ENCODE results near the gene ACSM6.

Gene ACSM6

DNA sequence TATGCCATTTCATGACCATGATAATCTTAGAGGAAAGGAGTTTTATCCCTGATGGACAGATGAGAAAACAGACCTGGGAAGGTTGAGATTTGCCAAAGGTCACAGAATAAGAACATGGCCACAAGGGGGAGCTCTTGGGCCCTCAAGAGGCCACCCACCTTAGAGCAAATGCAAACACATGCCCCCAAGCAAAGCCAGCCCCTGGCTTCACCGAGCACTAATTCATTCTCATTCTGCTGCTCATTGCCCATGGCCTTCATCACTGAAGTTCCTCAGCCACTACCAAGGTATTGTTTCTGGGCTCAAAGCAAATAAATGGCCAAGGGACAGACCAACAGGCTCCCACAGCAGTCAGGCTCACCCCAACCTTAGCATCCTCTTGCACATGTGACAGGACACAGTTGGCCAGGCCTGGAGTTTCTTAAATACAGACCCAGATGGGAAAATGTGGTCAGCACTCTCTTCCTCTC is 52.6 kb downstream of the ACSM6 start:
- DNase-seq: no peak

DNA sequence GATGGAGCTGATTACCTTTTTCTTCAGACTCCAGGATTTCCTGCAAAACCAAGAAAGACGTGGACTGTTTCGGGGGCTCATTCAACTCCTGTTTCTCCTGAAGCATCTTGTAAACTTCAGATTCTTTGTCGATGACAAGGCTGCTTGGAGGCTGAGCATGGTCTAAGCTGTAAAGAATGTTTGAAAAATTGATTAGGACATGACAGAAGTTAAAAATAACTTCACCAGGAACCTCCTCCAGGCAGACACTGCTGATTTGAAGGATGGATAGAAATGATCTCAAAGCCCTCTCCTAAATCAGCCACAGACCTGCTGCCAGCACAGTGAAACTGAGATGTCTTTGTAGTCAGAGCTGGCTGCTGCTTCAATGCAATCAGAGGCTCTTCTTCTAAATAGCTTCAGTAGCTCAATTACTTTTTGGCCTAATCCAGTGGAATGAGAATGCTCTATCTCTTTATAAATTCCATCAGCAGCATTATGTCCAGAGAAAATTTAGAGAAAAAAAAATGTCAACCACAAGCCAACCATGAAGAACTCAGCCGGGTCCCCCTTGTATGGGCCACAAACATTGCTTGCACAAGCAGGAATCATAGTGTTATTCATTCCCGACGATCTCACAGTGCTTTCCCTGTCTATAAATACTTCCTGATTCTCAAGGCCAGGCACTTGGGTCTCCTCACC is 53.3 kb downstream of the ACSM6 start:
- no peak for DNase-seq

DNA sequence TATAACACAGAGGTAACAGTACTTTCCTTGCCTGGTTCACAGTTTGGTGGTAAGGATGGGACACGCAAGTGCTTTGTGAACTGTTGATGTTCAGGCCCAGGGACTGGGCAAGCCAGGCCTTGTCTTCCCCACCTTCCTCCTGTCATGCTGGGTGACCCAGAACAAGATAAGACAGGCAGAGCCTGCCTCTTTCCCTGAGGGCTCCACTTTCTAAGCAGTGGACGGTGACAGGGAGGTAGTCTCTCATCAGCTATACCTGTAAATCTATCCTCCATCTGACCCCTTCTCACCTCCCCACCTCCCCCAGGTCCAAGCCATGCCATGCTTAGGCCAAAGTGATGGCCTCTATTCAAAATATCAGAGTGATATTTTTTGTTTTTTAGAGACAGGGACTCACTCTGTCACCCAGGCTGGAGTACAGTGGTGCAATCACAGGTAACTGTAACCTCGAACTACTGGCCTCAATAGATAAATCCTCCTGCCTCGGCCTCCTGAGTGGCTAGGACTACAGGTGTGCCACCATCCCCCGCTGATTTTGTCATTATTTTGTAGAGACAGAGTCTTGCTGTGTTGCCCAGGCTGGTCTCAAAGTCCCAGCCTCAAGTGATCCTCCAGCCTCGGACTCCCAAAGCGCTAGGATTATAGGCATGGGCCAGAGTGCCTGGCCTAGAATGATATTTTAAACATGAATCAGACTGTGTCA is 54.0 kb downstream of the ACSM6 start:
- no peak for DNase-seq

DNA sequence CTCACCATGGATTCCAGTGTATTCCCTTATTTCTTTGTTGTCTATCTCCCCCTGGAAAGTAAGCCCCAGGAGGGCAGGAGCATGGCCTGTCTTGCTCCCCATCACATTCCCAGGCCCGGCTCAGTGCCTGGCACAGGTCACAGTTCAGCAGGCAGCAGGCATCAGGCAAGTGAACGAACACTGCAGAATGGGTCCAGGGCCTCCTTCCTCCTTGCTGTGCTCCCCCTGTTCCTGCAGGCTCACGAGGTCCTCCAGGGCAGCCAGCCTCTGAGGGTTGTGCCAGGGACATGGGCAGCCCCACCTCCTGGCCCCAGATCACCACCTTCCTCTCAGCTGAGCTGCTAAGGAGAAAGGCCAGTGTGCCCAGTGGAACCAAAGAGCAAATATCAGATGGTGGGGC is 55.0 kb downstream of the ACSM6 start:
- DNase-seq: no peak

DNA sequence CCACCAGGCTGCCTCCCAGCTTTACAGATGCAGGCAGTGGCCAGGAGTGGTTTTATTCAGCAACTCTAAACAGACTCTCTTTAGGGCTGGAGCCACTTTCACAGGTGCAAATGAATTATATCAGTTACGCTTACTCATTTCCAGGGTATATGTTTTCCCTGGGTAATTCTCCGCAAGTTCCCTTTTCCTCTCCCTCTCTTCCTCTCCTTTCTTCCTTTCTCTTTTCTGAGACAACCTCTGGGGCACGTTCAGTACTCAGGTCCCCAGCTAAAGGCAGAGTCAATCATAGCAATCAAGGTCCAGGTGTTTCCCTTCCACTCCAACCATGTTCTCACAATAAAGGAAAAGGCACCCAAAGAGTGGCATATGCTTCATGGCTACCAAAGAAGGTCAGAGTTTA is 55.4 kb downstream of the ACSM6 start:
- DNase-seq: no peak

DNA sequence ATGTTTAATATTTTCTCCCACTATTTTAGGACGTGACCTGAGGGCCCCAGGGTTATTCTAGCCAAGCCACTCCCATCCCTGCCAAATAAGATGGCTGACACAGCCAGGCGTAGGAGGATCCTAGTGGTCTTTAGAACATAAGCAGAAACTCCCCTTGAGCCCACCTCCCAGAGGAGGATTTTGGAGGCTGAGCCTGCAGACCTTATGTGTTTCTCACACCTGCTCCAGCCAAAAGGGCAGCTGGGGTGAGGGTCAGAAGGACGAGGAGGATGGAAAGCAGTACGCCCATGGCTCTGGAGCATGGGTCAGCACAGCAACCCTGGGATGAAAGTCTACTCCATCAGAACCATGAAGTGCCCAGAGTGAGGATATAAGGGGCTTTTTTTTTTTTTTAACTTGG is 56.8 kb downstream of the ACSM6 start:
- DNase-seq: no peak

DNA sequence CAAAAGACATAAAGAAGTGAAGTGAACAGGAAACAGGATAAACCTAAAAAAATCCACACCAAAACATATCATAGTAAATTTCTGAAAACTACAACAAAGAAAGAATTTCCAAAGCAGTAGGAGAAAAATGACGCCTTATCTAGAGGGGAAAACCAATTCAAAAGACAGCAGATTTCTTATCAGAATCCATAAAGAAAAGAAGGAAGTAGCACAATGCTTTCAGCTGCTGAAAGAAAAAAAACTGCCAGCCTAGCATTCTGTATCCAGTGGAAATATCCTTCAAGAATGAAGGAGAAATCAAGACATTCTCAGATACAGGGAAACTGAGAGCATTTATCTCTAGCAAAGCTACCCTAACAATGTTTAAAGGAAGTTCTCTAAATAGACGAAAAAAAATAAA is 59.0 kb downstream of the ACSM6 start:
- no peak for DNase-seq

DNA sequence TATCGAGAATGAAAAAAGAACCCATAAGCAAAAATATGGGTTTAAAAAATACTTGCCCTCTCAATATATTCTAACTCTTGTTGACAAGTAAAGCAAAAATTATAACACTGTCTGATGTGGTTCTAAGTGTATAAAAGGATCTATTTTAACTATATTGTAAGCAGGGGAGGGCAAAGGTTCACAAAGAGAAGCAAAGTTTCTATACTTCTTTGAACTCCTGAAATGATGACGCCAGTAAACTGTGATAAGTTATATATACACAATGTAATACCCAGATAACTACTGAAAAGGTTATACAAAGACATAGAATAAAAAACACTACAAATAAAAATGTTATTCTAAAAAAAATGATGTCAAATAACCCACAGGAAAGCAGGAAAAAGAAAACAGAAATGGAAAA is 59.6 kb downstream of the ACSM6 start:
- DNase-seq: no peak

DNA sequence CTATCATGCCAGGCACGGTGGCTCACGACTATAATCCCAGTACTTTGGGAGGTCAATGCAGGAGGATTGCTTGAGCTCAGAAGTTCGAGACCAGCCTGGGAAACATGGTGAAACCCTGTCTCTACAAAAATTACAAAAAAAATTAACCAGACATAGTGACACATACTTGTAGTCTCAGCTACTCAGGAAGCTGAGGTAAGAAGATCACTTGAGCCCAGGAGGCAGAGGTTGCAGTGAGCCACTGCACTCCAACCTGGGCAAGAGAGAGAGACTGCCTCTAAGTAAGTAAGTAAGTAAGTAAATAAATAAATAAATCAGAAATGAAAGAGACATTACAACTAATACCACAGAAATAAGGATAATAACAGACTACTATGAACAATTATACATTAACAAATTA is 60.6 kb downstream of the ACSM6 start:
- DNase-seq: no peak

DNA sequence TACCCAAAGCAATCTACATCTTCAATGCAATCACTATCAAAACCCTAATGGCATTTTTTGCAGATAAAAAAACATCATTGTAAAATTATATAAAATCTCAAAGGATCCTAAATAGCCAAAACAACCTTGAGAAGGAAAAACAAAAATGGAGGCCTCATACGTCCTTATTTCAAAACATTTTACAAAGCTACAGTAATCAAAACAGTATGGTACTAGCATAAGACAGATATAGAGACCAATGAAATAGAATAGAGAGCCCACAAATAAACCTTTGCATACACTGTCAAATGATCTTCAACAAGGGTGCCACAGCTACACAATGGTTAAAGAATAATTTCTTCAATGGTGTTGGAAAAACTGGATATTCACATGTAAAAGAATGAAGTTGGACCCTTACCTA is 62.2 kb downstream of the ACSM6 start:
- DNase-seq: no peak

DNA sequence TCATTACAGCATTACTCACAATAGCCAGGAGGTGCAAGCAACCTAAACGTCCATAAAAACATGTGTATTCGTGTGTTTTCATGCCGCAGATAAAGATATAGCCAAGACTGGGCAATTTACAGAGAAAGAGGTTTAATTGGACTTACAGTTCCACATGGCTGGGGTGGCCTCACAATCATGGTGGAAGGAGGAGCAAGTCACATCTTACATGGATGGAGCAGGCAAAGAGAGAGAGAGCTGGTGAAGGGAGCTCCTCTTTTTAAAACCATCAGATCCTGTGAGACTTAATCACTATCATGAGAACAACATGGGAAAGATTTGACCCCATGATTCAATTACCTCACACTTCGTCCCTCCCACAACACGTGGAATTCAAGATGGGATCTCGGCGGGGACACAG is 63.8 kb downstream of the ACSM6 start:
- DNase-seq: no peak

DNA sequence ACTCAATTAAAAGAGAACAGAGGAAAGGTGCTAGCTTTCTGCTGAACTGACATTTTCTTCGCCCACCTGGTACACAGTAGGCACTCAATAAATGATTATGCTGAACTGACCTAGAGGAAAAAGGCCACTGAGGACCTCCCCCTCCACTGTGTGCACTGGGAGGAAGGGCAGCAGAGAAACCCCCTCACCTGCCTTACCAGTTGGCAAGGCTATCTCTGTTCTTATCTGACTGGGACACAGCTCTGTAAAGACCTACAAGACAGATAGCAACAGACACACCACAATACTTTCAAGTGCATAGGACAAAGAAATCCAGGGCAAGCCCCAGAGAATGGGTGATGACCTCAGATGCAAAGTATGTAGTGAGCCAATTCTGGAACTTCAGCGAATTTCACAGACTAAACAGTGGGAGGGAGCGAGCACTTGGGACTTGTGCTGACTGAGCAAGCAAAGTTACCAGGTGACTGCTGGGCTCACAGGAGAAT is 66.4 kb downstream of the ACSM6 start:
- no peak for DNase-seq

DNA sequence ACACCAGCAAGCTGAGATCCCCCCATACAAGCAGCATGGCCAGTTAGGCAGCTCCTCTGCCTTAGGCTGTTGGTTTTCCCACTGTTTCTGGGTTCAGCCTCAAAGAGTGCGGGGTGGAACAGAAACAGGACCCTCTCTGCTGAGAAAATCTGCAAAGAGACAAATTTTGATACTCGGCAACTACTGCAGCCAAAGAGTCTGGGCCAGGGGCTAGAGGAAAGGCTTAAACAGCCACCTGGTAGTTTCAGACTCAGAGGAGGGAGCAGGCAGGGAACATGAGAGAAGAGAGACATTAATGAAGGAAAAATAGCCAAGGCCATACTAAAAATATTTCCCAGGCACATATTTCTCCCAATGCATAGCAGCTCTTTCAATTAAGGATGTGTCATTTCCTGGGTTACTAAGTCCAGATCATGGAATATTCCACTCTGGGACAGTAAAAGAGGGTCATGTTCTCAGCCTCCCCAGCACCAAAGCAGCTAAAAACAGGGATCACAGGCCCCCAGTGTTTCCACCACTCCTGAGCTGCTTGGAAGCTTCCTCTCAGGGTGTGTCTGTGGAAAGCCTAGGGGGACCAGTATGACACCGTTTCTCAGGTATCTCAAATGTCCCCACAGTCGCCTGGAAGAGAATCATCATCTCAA is 67.0 kb downstream of the ACSM6 start:
- DNase-seq: no peak

DNA sequence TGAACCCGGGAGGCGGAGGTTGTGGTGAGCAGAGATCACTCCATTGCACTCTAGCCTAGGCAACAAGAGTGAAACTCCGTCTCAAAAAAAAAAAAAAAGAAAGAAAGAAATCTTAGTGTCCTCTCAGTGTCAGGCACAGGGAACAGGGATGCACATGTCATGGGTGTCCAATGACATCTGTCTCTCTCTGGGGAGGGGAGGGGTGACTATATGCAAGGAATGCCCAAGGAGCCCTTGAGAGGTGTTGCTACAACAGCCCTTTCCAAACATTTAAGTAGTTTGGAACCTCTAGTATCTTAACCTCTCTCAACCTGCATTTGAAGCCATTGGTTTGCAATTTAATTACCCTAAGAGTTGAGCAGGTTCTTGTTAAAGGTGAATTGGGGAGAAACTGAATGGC is 67.9 kb downstream of the ACSM6 start:
- DNase-seq: no peak

DNA sequence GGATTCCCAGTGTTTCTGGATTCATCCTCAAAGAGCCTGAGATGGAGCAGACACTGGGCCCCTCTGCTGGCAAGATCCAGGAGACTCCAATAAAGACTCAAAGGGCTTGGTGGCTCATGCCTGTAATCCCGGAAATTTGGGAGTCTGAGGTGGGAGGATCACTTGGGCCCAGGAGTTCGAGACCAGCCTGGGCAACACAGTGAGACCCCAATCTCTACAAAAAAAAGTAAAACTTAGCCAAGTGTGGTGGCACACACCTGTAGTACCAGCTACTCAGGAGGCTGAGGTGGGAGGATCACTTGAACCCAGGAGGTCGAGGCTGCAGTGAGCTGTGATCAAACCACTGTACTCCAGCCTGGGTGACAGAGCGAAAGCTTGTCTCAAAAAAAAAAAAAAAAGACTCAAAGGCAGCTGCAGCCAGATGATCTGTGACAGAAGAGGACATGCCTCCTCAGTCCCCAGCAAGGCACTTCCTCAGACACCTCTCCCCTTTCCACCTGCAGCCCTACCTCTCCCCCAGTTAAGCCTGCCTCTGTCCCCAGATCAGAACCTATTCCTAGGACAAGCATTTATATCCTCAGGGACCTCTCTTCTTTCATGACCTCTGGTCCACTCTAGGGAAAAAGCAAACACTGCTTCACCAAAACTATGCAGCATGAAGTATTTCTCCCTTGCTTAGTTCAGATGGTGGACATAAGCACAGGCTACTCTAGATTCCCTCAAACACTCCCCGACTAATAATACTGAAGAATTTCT is 68.9 kb downstream of the ACSM6 start:
- no peak for DNase-seq

DNA sequence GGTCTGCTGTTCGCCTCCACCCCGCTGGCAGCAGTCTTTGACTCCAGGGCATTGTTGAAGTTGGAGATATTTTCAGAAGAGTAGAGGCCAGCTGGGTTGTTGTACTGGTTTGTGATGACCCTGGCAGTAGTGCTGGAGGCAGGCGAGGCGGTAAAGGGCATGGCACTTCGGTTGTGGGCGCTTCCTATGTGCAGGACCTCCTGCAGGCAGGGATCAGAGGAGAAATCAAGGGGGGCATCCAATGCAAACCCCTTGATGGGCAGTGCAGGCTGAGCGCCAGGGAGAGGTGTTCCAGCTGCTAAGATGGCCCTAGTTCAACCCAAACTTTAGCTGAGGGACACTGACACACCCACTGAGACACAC is 69.8 kb downstream of the ACSM6 start:
- DNase-seq: no peak

DNA sequence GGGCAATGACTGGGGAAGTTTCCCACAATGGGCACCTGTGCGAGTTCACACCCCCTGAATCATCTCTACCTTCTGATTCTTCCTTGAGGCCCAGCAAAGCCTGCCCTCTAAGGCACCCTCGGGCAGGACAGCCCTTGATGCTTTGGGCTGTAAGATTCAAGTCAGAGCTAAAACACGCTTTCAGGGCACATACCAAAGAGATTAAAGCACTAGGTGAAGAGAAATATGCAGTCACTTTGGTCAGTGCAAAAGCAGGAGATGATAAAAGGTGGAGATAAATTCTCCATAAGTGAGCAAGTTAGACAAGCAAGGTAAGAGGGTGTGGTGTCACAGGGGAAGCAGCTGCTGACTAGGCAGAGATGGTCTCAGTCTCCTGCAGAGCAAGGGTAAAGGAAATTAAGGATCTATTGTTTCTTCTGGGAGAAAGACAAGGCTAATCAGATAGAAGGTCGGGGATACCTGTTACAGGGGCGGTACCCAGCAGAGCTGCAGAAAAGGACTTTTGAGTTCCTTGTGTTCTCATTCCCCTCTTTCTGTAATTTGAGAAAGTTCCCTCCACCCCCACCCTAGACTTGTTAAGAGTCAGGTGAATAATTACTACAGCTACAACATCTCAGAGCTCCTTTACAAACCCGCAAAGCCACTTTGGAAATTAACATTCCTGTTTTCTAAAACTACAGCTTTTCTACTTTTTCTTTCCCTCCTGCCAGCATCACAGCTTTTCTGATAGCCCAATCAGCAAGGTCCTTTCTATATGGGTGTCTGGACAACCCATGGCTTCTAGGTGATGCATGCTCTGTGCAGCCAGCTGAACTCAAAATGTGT is 70.4 kb downstream of the ACSM6 start:
- no peak for DNase-seq

DNA sequence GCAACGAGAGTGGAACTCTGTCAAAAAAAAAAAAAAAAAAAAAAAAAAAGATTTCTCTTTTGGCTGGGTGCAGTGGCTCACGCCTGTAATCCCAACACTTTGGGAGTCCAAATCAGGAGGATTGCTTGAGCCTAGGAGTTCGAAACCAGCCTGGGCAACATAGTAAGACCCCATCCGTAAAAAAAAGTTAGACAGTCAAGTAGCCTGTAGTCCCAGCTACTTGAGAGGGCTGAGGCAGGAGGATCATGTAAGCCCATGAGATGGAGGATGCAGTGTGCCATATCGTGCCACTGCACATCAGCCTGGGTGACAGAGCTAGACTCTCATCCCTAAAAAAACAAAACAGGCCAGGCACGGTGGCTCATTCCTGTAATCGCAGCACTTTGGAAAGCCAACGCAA is 71.5 kb downstream of the ACSM6 start:
- DNase-seq: no peak

DNA sequence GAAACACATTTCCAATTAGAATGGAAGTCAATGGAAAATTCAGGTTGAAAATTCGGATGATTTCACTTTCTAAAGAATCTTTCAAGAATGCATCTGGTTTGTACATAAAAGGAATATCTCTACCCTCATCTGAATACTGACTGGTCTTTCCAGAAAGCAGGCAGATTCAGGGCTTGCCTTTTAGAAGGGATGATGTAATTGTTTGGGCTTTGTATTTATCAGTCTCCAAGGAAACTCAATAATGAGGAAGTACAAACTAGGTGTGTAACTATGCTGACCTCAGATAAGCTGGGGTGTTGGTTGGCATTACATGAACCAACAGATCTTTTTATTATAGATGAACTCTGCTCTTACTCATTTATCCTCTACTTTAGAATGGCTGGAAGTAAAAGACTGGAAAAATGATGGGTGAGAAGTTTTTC is 72.6 kb downstream of the ACSM6 start:
- no peak for DNase-seq

DNA sequence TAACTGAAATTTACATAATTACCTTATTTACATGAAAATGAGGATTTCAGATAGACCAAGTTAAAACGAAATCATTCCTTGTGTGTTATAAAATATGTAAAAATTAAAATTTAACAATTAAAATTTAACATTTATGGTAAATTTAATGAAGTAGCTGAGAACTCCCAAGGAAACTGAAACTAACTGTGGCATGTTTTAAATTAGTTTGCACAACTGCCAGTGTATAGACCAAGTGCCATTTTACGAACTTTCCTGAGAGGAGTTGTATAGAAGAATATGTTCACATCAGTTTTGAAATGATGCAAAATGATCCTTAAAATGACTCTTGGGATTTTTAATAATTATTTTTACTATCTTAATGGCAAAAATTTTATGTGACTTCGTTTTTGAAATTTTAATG is 73.2 kb downstream of the ACSM6 start:
- no peak for DNase-seq

DNA sequence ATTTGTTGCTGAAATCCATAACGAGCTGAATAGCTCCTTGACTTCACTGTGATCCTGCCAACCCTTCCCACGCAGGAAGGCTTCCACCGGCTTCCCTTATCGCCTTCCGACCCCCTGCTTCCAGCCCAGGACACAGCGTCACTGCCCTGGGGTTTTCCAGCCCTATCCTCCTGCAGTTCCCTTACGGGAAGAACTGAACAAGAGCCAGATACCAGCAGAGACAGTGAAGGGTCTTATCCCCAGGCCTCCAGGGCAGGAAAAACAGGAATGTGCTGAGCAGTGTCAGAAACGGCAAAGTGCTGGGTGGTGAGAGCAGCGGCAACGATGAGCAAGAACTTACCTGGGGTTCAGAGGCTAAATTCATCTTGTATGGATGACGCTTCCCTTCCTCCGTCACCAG is 74.4 kb downstream of the ACSM6 start:
- no peak for DNase-seq

Data from NCI-H1417 treated with DMSO at 0.1 percent for 48 hours (cell line).